ENCODE data around the gene IL15. TPM values are rescaled to one million over a fixed set of nuclear protein-coding genes. Genes with fewer than 3 reads are reported as not detected.

IL15 gene
- total RNA-seq, 1 donor from 2014 or later = 7.0 TPM

- no peak for DNase-seq (ENCODE audit: low spot score)
Measured at GRCh38 chr4:141771889-141772830, 135.8 kb downstream of the IL15 start.

GRCh38 chr4:141772838-141773237 is 136.5 kb downstream of the IL15 start:
- DNase-seq (ENCODE audit: low spot score) = no peak

- no peak for DNase-seq (ENCODE audit: low spot score)
Measured at GRCh38 chr4:141782205-141782604, 145.8 kb downstream of the IL15 start.

All from ureter (tissue), 1 donor.